Ascending aorta (tissue), 2 donors: Measurements from ENCODE around the gene RNF187. TPM values are rescaled to one million over a fixed set of nuclear protein-coding genes. Genes with fewer than 3 reads are reported as not detected.
"Not testable (repeated sequence)": the region's sequence is repeated elsewhere in the genome, so short reads cannot be mapped to it uniquely, and the experiment has no call there.

Experiments
- DNase-seq, 2 donors: peaks; one replicate each; pipeline ENCODE4 v3.0.0-alpha.2; 2019; ENCODE audit warnings: low spot score in 2 of 2
- H3K27ac ChIP-seq, 2 donors: fragments of 200-600 bp; sonication (generic); one replicate each; pipeline ENCODE4 v1.5.1; 2016 to 2017; ENCODE audit warnings: mild to moderate bottlenecking in 1 of 2
- H3K27me3 ChIP-seq: fragments of 200-600 bp; sonication (generic); one replicate; pipeline ENCODE4 v1.5.1; 2017
- H3K36me3 ChIP-seq, 2 donors: fragments of 200-600 bp; sonication (generic); one replicate each; pipeline ENCODE4 v1.5.1; 2016
- H3K4me1 ChIP-seq, 2 donors: fragments of 200-600 bp; sonication (generic); one replicate each; pipeline ENCODE4 v1.5.1; 2016 to 2017; ENCODE audit warnings: mild to moderate bottlenecking in 1 of 2
- H3K4me3 ChIP-seq, 2 donors: fragments of 200-600 bp; sonication (generic); one replicate each; pipeline ENCODE4 v1.5.1; 2016 to 2017; ENCODE audit warnings: mild to moderate bottlenecking in 1 of 2
- H3K9me3 ChIP-seq, 2 donors: fragments of 200-600 bp; sonication (generic); one replicate each; pipeline ENCODE4 v1.5.1; 2016
- CTCF ChIP-seq, 3 experiments: fragments of 200-600 bp in 2 of 3; fragments of 450-650 bp in 1 of 3; sonication (generic) in 2 of 3; IDR thresholded peaks; one replicate each; pipeline ENCODE4 v1.5.1; 2016 to 2019; ENCODE audit warnings: antibody characterized with exemption in 3 of 3, mild to moderate bottlenecking in 1 of 3, moderate library complexity in 1 of 3
- intact Hi-C: fragments of 100-400 bp; cut with DNase I; formaldehyde crosslinking; loops from one replicate; pipeline ENCODE4 v1.15.1; 2023
- total RNA-seq: library from RNA; depleted of rRNA; stranded (reverse); fragments of >200 nt; gene quantifications from one replicate; pipeline ENCODE4 v1.1.0, GENCODE V29; 2016

Gene RNF187
- total RNA-seq, 1 donor from 2014 or later = 24.3 TPM

- intact Hi-C loops = no loop called here
- no peak overlapping the region for H3K4me3 ChIP-seq
- no peak for TF ChIP-seq CTCF (IDR thresholded peaks at IDR 0.05)
- H3K27ac ChIP-seq = no peak overlapping the region
- DNase-seq = no peak
- H3K4me1 ChIP-seq = no peaks in the 10 kb centered on the region
- H3K27me3 ChIP-seq = no peaks in the 10 kb centered on the region
- no peaks in the 10 kb centered on the region for H3K9me3 ChIP-seq
- no peaks in the 10 kb centered on the region for H3K36me3 ChIP-seq
Observed at GRCh38 chr1:228465571-228466146, 21.5 kb upstream of the RNF187 start.

- H3K9me3 ChIP-seq, H3K4me1 ChIP-seq, DNase-seq, H3K27me3 ChIP-seq, H3K27ac ChIP-seq, intact Hi-C loops, H3K36me3 ChIP-seq, H3K4me3 ChIP-seq: not testable (repeated sequence)
Observed at GRCh38 chr1:228468188-228468587, 19.0 kb upstream of the RNF187 start.

- intact Hi-C loops = no loop called here
- no peaks in the 10 kb centered on the region for H3K9me3 ChIP-seq
- no peaks in the 10 kb centered on the region for H3K4me1 ChIP-seq
- no peak for TF ChIP-seq CTCF (IDR thresholded peaks at IDR 0.05)
- H3K36me3 ChIP-seq = no peaks in the 10 kb centered on the region
- H3K27ac ChIP-seq = no peak overlapping the region
- H3K4me3 ChIP-seq = no peak overlapping the region
- H3K27me3 ChIP-seq = no peaks in the 10 kb centered on the region
- DNase-seq = no peak
Observed at GRCh38 chr1:228469413-228470162, 17.6 kb upstream of the RNF187 start.

GRCh38 chr1:228471154-228471761 lies 15.9 kb upstream of the RNF187 start:
- TF ChIP-seq CTCF (IDR thresholded peaks at IDR 0.05) = no peak
- DNase-seq = no peak
- no peak overlapping the region for H3K27ac ChIP-seq
- no peak overlapping the region for H3K4me3 ChIP-seq
- no peaks in the 10 kb centered on the region for H3K27me3 ChIP-seq
- no peaks in the 10 kb centered on the region for H3K4me1 ChIP-seq
- intact Hi-C loops = no loop called here
- H3K9me3 ChIP-seq = no peaks in the 10 kb centered on the region
- no peaks in the 10 kb centered on the region for H3K36me3 ChIP-seq

GRCh38 chr1:228471762-228472398 lies 15.3 kb upstream of the RNF187 start:
- TF ChIP-seq CTCF (IDR thresholded peaks at IDR 0.05) = peak in 1 of 3 experiments; percentile 27
- no peak for DNase-seq
- Histone ChIP-seq H3K9me3 (no peaks in the 10 kb centered on the region), H3K27ac (no peak overlapping the region), H3K4me1 (no peaks in the 10 kb centered on the region), H3K36me3 (no peaks in the 10 kb centered on the region), H3K4me3 (no peak overlapping the region), H3K27me3 (no peaks in the 10 kb centered on the region)
- intact Hi-C loops = no loop called here

- TF ChIP-seq CTCF (IDR thresholded peaks at IDR 0.05) = no peak
- Histone ChIP-seq H3K4me3 (no peak overlapping the region), H3K27me3 (no peaks in the 10 kb centered on the region), H3K27ac (no peak overlapping the region), H3K4me1 (no peaks in the 10 kb centered on the region), H3K9me3 (no peaks in the 10 kb centered on the region), H3K36me3 (no peaks in the 10 kb centered on the region)
- intact Hi-C loops = no loop called here
- DNase-seq = no peak
Observed at GRCh38 chr1:228472655-228473054, 14.5 kb upstream of the RNF187 start.
